Measurements from ENCODE around the gene RCOR1. TPM values are rescaled to one million over a fixed set of nuclear protein-coding genes. Genes with fewer than 3 reads are reported as not detected.
A peak's percentile ranks its signal among the peaks of the same experiment; 100 is the strongest.

The RCOR1 gene
- total and polyA plus RNA-seq, 2 of the 8 experiments (the other 6 are each of a cell fraction or from before 2014, with no cell fraction given): 12.3 to 26.3 TPM

- Histone ChIP-seq H2AK5ac (ENCODE audit: low read depth, low read length) (no peak overlapping the region), H3K9ac (replicated peaks in 1 of 4; ENCODE audit: extremely low read depth in 1 of 4, low read depth in 3 of 4, low read length in 3 of 4) (no peak overlapping the region), H3K4me1 (replicated peaks in 1 of 4; ENCODE audit: control insufficient read depth in 3 of 4, insufficient read depth in 4 of 4, low read length in 3 of 4) (peaks cover 0 to 27% (median 22%) of the 10 kb centered on the region in 4 experiments), H3K27me3 (replicated peaks in 1 of 4; ENCODE audit: control insufficient read depth in 3 of 4, extremely low read depth in 1 of 4, insufficient read depth in 3 of 4, low read length in 3 of 4) (no peaks in the 10 kb centered on the region), H2BK5ac (ENCODE audit: low read depth, low read length) (no peak overlapping the region), H3K79me2 (ENCODE audit: control insufficient read depth in 1 of 2, insufficient read depth in 2 of 2, low read length in 2 of 2) (peaks cover 6 to 81% of the 10 kb centered on the region in 2 experiments), H4K5ac (ENCODE audit: insufficient read length, low read depth, low read length) (no peak overlapping the region), H2BK12ac (ENCODE audit: low read depth, low read length) (no peak overlapping the region), H2BK120ac (replicated peaks; ENCODE audit: low read depth, low read length) (no peak overlapping the region), H3K27ac (ENCODE audit: low read depth, low read length) (no peak overlapping the region), H4K91ac (replicated peaks; ENCODE audit: insufficient read length, low read length) (no peak overlapping the region), H4K20me1 (replicated peaks in 1 of 2; ENCODE audit: control insufficient read depth in 1 of 2, insufficient read depth in 2 of 2, low read length in 2 of 2) (peaks cover 3 to 8% of the 10 kb centered on the region in 2 experiments), H3K9me3 (ENCODE audit: insufficient read depth in 2 of 2, low read depth in 1 of 2, low read length in 1 of 2) (no peaks in the 10 kb centered on the region), H3K36me3 (ENCODE audit: control insufficient read depth in 2 of 4, insufficient read depth in 4 of 4, low read length in 3 of 4) (no peaks in the 10 kb centered on the region; a peak in 2 of 8 replicates), H3K4me2 (ENCODE audit: insufficient read depth in 1 of 2, low read depth in 2 of 2, low read length in 2 of 2) (no peak overlapping the region), H2AFZ (ENCODE audit: low read length) (no peak overlapping the region), H3K4me3 (ENCODE audit: extremely low read depth in 1 of 4, insufficient read depth in 2 of 4, low read depth in 3 of 4, low read length in 4 of 4) (no peak overlapping the region), H3K23ac (ENCODE audit: insufficient read length) (no peak overlapping the region), H3K18ac (ENCODE audit: extremely low read depth, low read length) (no peak overlapping the region), H3K56ac (replicated peaks; ENCODE audit: insufficient read length, low read depth, low read length) (no peak overlapping the region), H4K8ac (ENCODE audit: extremely low read depth, insufficient read depth, low read length) (no peak overlapping the region), H2BK20ac (ENCODE audit: low read length) (no peak overlapping the region), H3K79me1 (ENCODE audit: low read depth, low read length) (peaks cover 14% of the 10 kb centered on the region), H2BK15ac (ENCODE audit: low read length) (no peak overlapping the region), H3K23me2 (ENCODE audit: low read depth, low read length) (no peaks in the 10 kb centered on the region), H3K14ac (ENCODE audit: insufficient read length) (no peak overlapping the region), H3K4ac (replicated peaks; ENCODE audit: insufficient read length, low read depth, low read length) (no peak overlapping the region)
- 100% methylated on average over 1 of the region's 1 CpG; no CpG with 5 or more reads in 1 of the 2 experiments for WGBS, 2 experiments (ENCODE audit: extremely low coverage in 1 of 2, insufficient coverage in 1 of 2, insufficient read length in 1 of 2, insufficient replicate concordance in 2 of 2, low coverage in 1 of 2, low lambda C conversion rate in 2 of 2, missing lambda C conversion rate in 1 of 2)
- TF ChIP-seq YY1 (IDR thresholded peaks at IDR 0.05; ENCODE audit: low read depth, low read length): no peak
- TF ChIP-seq RAD21 (IDR thresholded peaks at IDR 0.05 in 1 of 2, conservative IDR thresholded peaks at IDR 0.05 in 1 of 2; ENCODE audit: low read depth in 2 of 2, low read length in 2 of 2): peak; percentile 34 to 51; a peak in 3 of 4 replicates
- TF ChIP-seq CBX8 (IDR thresholded peaks at IDR 0.05; ENCODE audit: borderline replicate concordance, low read depth, low read length): no peak
- no peak for TF ChIP-seq KDM5A (IDR thresholded peaks at IDR 0.05; ENCODE audit: low read length)
- no peak for TF ChIP-seq TCF12 (IDR thresholded peaks at IDR 0.05; ENCODE audit: low read depth, low read length)
- peak in 2 of 3 experiments; percentile 35 to 37; a peak in 3 of 4 replicates for TF ChIP-seq CTCF (IDR thresholded peaks at IDR 0.05; ENCODE audit: control extremely low read depth in 1 of 3, insufficient read depth in 1 of 3, low read depth in 1 of 3, low read length in 3 of 3)
- TF ChIP-seq JUN (IDR thresholded peaks at IDR 0.05; ENCODE audit: low read depth, low read length): no peak
- CTCF ChIA-PET (ENCODE audit: partially characterized antibody): interaction anchor here (0.7 to 2.6 kb wide), 12 partner anchors 14 to 147 kb away, joined by 3 to 12 read pairs (median 3); no protein-coding TSS in a partner anchor
- POLR2A ChIA-PET (ENCODE audit: partially characterized antibody): interaction anchor here (0.8 to 1.1 kb wide), 2 partner anchors 39 to 81 kb away, joined by 3 to 4 read pairs; no protein-coding TSS in a partner anchor
- FAIRE-seq (no peak), DNase-seq (ENCODE audit: low read depth in 1 of 2, low spot score in 2 of 2) (no peak)
Measured at GRCh38 chr14:102626530-102626929, 34.1 kb downstream of the RCOR1 start.
